ENCODE results near the gene THADA.

GRCh38 chr2:43539436-43539835, 56.4 kb downstream of the THADA start:
- TF ChIP-seq CTCF (IDR thresholded peaks at IDR 0.05): no peak
- TF ChIP-seq EZH2 (IDR thresholded peaks at IDR 0.05): no peak
- TF ChIP-seq EZH2phosphoT487 (IDR thresholded peaks at IDR 0.05): no peak

Measured in neural progenitor cell (in vitro differentiated cells).